CD4-positive, alpha-beta T cell treated with Interleukin-4 for 4 hours (primary cell): ENCODE measurements around the gene FIS1.
"Not testable (repeated sequence)": the region's sequence is repeated elsewhere in the genome, so short reads cannot be mapped to it uniquely, and the experiment has no call there.

Experiments
- DNase-seq: peaks from one replicate; pipeline ENCODE4 v3.0.0-alpha.2; 2020

Gene FIS1

DNA sequence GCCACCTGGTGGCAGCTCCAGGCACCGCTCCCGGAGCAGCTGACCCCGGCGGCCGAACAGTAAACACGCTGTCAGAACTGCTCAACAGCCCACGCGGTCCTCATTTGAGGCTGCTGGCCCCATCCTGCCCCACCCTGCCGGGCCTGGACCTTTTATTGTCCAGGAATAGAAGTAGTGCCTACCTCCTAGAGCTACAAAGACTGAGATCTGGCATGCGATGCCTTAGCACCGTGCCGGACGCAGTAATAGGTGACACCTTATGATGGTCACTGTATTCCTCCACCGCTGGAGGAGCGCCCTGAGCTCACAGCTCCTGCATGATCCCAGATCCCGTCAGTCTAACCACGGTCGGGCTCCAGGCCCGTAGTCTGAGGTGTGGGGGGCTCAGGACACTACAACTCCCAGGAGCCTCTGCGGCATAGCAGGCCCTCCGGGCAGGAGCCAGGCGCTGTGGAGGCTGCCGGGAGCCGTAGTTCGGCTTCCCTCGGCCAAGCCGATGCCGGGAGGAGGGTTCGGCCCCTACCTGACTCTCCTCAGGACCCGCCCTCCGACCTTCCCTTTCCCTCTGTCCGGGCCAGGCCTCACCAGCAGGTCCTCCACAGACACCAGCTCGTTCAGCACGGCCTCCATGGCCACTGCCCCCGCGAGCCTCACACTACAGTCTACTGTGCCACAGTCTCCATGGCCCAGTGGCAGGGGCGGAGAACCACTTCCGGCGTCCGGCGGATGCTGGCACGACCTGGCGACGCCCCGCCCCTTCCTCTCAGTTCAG, at the start of gene FIS1:
Gene FIS1, minus strand, starts transcription at position 707 of the 772 bp plus-strand sequence. Its CDS starts 77 bp downstream, at position 630.
- DNase-seq: peak; percentile 87

DNA sequence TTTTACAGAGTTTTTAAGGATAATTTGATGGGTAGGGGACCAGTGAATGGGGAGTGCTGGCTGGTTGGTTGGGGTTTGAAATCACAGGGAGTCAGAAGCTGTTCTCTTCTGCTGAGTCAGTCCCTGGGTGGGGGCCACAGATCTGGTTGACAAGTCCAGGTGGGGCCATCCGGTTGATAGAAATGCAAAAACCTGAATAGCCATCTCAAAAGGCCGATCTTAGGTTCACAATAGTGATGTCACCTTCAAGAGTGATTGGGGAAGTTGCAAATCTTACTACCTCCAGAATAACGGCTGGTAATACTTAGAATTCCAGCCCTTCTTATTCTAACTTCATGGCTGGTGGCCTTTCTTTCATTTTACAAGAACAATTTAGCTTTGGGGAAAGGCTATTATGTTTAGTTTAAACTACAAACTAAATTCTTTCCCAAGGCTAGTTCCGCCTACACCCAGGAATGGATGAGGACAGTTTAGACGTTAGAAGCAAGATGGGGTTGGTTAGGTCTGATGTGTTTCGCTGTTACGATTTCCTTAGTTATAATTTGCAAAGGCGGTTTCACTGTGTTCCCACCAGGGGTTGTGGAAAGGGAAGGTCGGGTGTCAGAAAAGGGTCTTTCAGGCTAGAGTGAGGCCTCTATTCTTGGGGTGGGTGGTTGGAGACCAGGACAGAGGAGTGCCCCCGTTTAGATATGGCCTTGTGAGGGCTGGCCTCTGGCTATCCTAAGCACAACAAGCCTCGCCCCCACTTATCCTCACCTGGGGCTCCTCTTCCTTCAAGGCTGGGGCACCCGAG, 49.4 kb upstream of the FIS1 start:
- no peak for DNase-seq

GRCh38 chr7:101293069-101294021, 48.5 kb upstream of the FIS1 start:
- DNase-seq: not testable (repeated sequence)

GRCh38 chr7:101292566-101292965, 47.7 kb upstream of the FIS1 start:
- DNase-seq: not testable (repeated sequence)

DNA sequence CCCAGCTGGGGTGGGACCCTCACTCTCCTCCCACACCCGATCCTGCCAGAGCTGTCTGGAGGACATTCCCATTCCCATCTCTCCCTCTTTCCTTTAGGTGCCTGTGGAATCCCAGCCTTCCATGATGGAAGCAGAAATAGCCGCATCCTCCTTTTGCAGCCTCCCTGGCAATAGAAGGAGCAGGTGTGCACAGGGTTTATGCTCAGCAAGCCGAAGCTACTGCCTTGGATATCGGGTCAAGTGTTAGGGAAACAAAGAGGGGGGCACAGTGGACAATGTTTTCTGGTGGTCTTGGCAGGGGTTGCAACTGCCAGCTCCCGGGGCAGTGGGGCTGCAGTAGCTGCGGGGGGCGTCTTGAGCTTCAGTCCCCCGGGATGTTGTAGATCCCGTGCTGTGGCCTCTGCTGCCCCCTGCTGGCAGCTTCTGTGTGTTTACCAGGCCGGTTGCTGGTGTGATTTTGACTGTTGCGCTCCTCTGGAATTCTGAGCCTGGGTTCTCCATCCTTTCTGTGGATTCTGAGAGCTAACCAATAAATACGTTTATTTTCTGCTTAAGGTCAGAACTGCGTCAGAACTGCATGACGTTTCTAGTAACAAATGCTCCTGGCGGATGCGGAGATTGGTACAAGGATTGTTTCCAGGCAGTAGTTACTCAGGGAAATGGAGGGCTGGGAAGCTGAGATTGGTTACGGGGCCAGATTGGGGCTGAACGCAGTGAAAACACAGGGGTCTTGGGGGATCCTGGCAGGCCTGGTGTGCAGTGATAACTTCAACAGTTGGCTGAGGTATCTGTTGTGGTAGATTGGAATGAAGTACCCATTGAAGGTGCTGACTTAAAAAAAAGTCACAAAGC, 45.5 kb upstream of the FIS1 start:
- DNase-seq: peak; percentile 54

DNA sequence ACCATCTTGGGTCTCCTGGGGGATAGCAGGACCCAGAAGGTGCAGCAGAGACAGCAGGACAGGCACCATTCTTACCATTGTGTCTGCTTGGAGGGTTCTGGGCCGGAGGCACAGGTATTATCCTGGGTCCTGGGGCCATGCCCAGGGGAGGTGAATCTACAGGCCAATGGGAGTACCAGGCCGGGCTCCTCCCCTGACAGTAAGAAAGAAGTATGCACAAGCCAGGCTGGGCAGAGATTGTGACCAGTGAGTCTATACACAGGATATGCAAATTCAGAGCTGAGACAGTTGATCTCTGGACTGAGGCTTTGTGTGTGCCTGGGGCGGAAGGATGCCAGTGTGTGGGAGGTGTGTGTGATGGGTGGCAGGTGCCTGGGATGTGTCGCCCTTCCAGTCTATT, 44.8 kb upstream of the FIS1 start:
- DNase-seq: not testable (repeated sequence)

- no peak for DNase-seq
These were observed 43.6 kb upstream of the FIS1 start for GRCh38 chr7:101288439-101288838.

GRCh38 chr7:101287032-101287431, 42.2 kb upstream of the FIS1 start:
- DNase-seq: no peak

- not testable (repeated sequence) for DNase-seq
These were observed 41.0 kb upstream of the FIS1 start for GRCh38 chr7:101285880-101286279.

GRCh38 chr7:101285171-101285570, 40.3 kb upstream of the FIS1 start:
- DNase-seq: no peak

DNA sequence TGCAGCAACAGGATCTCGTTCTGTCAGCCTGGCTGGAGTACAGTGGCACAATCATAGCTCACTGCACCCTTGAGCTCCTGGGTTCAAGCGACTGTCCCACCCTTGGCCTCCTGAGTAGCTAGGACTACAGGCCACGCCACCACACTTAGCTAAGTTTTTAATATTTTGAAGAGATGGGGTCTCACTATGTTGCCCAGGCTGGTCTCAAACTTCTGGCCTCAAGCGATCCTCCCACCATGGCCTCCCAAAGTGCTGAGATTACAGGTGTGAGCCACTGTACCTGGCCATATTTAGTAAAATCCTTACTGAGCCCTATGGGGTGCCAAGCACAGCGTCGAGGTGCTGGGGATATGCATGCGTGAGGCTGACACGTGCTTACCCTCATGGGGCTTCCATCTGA, 36.0 kb upstream of the FIS1 start:
- not testable (repeated sequence) for DNase-seq

DNA sequence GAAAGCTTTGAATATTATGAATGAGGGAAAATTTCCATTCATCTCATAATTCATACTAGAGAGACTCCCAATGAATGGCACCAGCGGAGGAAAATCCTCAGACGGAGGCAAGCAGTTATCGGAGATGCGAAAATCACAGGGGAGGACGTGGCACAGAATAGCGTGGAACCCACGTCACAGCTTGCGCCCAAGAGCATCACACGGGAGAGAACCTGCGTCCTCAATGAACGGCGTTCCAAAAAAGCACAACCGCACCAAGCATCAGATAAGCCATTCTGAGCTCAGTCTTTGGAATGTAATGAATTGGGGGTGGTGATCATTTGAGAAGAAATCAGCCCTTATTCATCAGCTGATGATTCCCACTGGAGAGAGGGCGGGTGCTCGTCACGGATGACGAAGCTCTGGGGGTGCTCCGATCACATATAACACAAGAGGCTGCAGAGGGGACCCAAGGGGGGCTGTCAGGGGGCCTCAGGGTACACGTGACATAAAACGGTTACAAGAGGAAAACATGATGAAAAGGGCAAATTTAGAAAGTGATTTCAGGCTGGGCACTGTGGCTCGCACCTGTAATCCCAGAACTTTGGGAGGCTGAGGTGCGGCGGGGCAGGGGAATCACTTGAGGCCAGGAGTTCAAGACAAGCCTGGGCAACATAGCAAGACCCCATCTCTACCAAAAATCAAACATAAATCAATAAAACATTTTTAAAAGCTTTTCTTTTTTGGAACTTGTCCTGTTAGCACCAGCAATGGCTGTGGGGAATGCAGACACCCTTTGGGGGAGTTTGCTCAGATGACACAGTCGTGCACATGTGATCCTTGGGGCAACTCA, 33.8 kb upstream of the FIS1 start:
- no peak for DNase-seq

DNA sequence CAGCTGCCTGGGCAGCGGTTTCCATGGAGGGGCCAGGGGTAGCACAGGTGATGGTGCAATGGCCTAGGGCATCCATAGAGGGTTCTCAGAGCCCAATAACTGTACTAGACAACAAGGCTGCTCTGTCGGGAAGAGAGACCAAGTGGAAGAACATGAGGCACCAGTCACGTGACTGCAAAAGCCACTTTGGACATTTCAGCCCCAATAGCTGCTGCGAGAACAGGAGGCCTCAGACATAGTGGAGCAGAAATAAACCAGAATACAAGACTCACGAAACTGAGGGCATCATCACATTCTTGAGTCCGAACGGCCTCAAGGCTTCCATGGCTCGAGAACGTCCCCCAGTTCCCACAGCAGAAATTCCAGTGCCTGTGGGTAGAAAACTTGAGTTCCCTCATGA, 32.3 kb upstream of the FIS1 start:
- DNase-seq: no peak

DNA sequence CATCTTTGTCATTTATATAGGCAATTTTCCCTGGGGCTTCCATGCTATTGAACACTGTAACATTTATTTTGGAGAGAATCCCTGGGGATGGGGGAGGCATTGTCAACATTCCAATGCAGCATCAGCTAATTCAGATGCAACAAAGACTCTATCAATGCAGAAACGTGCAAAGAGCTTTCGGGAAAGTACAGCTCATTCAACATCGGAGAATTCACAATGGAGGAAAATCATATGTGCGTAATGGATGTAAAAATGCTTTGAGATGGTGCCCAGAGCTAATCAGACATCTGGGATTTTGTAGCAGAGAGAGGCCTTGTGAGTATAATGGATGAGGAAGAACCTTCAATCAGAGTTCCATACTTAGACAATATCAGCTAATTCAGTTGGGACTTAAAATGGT, 28.3 kb upstream of the FIS1 start:
- DNase-seq: no peak

DNA sequence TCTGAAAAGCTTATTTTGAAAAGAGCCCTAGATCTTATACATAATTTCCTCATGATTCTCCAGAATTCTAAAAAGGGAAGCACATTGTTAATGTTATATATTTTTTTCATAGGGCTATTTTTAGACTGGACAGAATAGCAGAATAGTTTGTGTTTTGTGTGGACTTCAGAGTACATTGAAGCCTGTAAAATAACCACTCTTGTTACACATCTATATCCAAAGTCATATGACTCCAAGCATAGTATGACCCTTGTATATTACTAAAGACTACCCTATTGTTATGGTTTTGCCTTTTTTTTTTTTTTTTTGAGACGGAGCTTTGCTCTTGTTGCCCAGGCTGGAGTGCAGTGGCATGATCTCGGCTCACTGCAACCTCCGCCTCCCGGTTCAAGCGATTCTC, 26.1 kb upstream of the FIS1 start:
- no peak for DNase-seq

DNA sequence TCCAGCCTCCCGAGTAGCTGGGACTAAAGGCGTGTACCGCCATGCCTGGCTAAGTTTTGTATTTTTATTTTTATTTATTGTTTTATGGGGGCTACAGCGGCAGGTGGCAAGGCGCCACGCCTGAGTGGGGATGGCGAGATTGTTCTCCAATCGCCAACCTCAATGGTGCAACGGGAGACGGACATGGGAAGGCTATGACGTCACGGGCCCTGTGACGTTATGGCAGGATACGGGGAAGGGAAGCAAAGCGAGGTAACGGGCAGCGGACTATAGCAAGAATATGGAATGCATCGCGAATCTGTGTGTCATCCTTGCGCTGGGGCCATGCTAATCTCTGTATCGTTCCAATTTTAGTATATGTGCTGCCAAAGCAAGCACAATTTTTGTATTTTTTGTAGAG, 24.8 kb upstream of the FIS1 start:
- DNase-seq: no peak

GRCh38 chr7:101265622-101266516, 21.0 kb upstream of the FIS1 start:
- no peak for DNase-seq

DNA sequence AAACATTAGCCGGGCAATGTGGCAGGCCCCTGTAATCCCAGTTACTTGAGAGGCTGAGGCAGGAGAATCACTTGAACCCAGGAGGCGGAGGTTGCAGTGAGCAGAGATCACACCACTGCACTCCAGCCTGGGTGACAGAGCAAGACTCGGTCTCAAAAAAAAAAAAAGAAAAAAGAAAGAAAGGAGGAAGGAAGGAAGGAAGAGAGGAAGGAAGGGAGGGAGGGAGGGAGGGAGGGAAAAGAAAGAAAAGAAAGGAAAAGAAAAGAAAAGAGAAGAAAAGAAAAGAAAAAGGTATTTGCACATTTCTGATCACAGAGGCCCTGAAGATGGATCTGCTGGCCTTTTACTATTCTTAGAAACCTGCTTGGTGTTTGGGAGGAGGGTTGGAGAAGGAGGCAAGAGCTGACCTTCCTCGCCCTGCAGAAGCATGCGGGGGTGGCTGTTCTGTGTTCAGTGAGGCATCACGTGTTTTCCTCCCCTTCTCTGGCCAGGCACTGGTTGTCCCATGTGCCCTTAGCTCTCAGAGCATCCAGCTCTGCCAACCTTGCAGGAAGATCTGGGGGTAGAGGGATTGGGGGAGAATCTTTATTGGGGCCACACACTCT, 19.3 kb upstream of the FIS1 start:
- DNase-seq: not testable (repeated sequence)

DNA sequence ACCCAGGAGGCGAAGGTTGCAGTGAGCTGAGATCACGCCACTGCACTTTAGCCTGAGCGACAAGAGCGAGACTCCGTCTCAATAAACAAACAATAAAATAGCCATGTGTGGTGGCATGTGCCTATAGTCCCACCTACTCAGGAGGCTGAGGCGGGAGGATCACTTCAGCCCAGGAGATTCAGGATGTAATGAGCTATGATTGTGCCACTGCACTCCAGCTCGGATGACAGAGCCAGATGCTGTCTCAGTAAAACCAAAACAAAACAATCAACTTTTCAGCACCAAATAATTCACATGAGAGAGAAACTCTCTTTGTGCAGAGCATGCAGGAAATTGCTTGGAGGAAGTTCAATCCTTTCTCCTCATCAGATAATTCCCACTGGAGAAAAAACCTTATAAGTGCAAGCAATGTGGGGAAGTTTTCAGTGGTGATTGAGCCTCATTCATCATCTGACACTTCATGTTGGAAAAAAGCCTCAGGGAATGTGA, 13.4 kb upstream of the FIS1 start:
- DNase-seq: no peak
